Stimulated activated CD4-positive, alpha-beta T cell treated with anti-CD3 and anti-CD28 coated beads, Interleukin-2, amount 100 ng/mL, for 24 hours (primary cell): Measurements from ENCODE around the gene OR5H1.
"Not testable (repeated sequence)": the region's sequence is repeated elsewhere in the genome, so short reads cannot be mapped to it uniquely, and the experiment has no call there.

ENCODE experiments used
- DNase-seq, 2 donors: peaks; one replicate each; pipeline ENCODE4 v3.0.0-alpha.2; 2020

Gene OR5H1

GRCh38 chr3:98130421-98130820, at the start of gene OR5H1:
Gene OR5H1 (plus strand): TSS chr3:98130721. CDS start chr3:98132698, 1,977 bp downstream.
- DNase-seq, result no peak

GRCh38 chr3:98086873-98087272, 43.6 kb upstream of the OR5H1 start, which contains the start of gene OR5AC2:
Gene OR5AC2 (plus strand): TSS chr3:98087173. CDS start chr3:98087173, 0 bp downstream.
- DNase-seq, result no peak

GRCh38 chr3:98095882-98096281, 34.6 kb upstream of the OR5H1 start:
- no peak for DNase-seq

- no peak for DNase-seq
Observed at GRCh38 chr3:98099848-98100247, 30.7 kb upstream of the OR5H1 start.

GRCh38 chr3:98108162-98108561, 22.4 kb upstream of the OR5H1 start:
- DNase-seq, result no peak

GRCh38 chr3:98109807-98110549, 20.5 kb upstream of the OR5H1 start:
- DNase-seq, result no peak

GRCh38 chr3:98110550-98110908, 20.0 kb upstream of the OR5H1 start:
- DNase-seq, result no peak

- no peak for DNase-seq
Observed at GRCh38 chr3:98114264-98114663, 16.3 kb upstream of the OR5H1 start.

GRCh38 chr3:98115717-98116116, 14.8 kb upstream of the OR5H1 start:
- no peak for DNase-seq

- DNase-seq, result no peak
Observed at GRCh38 chr3:98136631-98137030, 6.1 kb downstream of the OR5H1 start.

DNA sequence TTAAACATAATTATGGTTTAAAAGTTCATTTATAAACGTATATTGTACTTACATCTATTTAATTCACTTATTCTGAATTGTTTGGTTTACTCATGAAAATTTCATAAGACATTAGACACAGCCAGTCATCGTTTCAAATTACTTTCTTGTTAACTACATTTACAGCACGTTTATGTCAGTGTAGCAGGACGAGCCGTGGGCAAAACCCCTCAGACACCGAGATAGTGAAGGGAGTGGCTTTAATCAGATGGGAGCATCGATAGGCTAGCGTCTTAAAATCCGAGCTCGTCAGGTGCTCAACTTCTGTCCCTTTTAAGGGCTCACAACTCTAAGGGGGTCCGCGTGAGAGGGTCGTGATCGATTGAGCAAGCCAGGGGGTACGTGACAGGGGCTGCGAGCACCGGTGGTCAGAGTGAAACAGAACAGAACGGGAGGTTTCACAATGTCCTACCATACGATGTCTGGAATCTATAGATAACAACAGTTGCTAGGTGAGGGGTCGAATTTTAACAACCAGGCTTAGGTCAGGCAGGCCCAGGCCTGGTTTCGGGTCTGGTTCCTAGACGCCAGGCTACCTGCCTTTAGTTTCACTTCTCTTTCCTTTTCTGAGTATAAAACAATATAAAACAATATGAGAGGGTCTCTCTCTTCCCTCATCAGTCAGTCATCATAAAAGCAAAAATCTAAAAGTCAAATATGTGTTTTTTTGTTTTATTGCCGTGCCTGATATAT, 7.5 kb downstream of the OR5H1 start:
- DNase-seq, result not testable (repeated sequence)

GRCh38 chr3:98140531-98140930, 10.0 kb downstream of the OR5H1 start:
- DNase-seq, result no peak

DNA sequence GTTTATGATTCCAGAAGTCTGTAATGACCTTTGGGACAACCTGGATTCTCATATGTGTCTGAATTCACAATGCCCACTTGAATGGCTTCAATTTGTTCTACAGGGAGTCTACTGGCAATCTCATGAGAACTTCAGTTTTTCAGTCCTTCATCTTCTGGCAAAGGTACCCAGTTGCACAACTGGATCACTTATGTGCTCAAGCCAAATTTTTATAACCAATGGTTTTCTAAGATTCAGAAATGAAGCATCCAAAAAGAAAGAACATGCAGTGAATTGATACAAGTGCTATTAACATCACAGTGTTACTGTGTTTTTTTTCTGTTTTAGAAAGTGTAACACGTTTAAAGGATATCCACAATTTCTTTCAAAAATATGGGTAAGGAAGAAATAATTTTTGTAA, 16.7 kb downstream of the OR5H1 start, which contains the start of gene OR5H14:
TSS of gene OR5H14 (plus strand) at position 301 of the 400 bp plus-strand sequence. CDS start 1,907 bp downstream, outside the sequence.
- DNase-seq, result no peak

- no peak for DNase-seq
Observed at GRCh38 chr3:98148751-98149150, 18.2 kb downstream of the OR5H1 start.

GRCh38 chr3:98149456-98149855, 18.9 kb downstream of the OR5H1 start:
- not testable (repeated sequence) for DNase-seq

- DNase-seq, result no peak
Observed at GRCh38 chr3:98151241-98151640, 20.7 kb downstream of the OR5H1 start.

- no peak for DNase-seq
Observed at GRCh38 chr3:98166396-98166795, 35.9 kb downstream of the OR5H1 start, which contains the start of gene OR5H15. Gene OR5H15 (plus strand): TSS chr3:98166696. CDS start chr3:98168700, 2,004 bp downstream.

- DNase-seq, result no peak
Observed at GRCh38 chr3:98171071-98171470, 40.5 kb downstream of the OR5H1 start.

DNA sequence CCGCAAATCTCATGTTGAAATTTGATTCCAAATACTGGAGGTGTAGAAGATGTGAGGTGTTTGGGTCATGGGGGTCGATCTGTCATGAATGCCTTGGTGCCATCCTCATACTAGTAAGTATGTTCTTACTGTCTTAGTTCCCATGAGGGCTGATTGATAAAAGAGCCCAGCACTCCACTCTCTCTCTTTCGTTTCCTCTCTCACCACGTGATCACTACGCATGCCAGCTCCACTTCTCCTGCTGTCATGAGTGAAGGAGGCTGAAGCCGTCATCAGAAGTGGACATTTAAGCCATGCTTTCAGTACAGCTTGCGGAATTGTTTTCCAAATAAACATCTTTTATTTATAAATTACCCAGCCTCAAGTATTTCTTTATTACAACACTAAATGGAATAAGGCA, 42.1 kb downstream of the OR5H1 start:
- no peak for DNase-seq

GRCh38 chr3:98180319-98180890, 49.9 kb downstream of the OR5H1 start:
- DNase-seq, result no peak

- no peak for DNase-seq
Observed at GRCh38 chr3:98182196-98182595, 51.7 kb downstream of the OR5H1 start.

- no peak for DNase-seq
Observed at GRCh38 chr3:98185180-98185579, 54.7 kb downstream of the OR5H1 start.
